Osteoblast (primary cell): ENCODE results near the gene FHL5. TPM values are rescaled to one million over a fixed set of nuclear protein-coding genes. Genes with fewer than 3 reads are reported as not detected.
"Not testable (repeated sequence)": the region's sequence is repeated elsewhere in the genome, so short reads cannot be mapped to it uniquely, and the experiment has no call there.

Source experiments
- DNase-seq: peaks from one replicate; pipeline ENCODE4 v3.0.0; 2011; ENCODE audit warnings: low spot score, mixed read lengths; ENCODE audit not compliant: insufficient read length; ENCODE audit errors: missing footprints
- H2AFZ ChIP-seq: 2 replicates; pipeline ENCODE4 v1.6.0; 2011; ENCODE audit warnings: mild to moderate bottlenecking, low read length
- H3K27ac ChIP-seq: 2 replicates; pipeline ENCODE4 v1.5.1; 2011; ENCODE audit warnings: mild to moderate bottlenecking, low read depth, low read length, moderate library complexity
- H3K27me3 ChIP-seq: 2 replicates; pipeline ENCODE4 v1.6.0; 2012; ENCODE audit warnings: mild to moderate bottlenecking, control low read depth, inconsistent platforms, low read length, moderate library complexity; ENCODE audit not compliant: insufficient read depth
- H3K36me3 ChIP-seq: 2 replicates; pipeline ENCODE4 v1.5.1; 2011; ENCODE audit warnings: mild to moderate bottlenecking, low read length, control low read depth, moderate library complexity; ENCODE audit not compliant: insufficient read depth
- H3K4me1 ChIP-seq: 2 replicates; pipeline ENCODE4 v1.5.1; 2011; ENCODE audit warnings: mild to moderate bottlenecking, low read length, control low read depth, moderate library complexity; ENCODE audit not compliant: insufficient read depth
- H3K4me2 ChIP-seq: 2 replicates; pipeline ENCODE4 v1.6.0; 2011; ENCODE audit warnings: mild to moderate bottlenecking, low read length; ENCODE audit not compliant: insufficient read depth
- H3K4me3 ChIP-seq: fragments of 200-600 bp; sonication (generic); 3 replicates; pipeline ENCODE4 v1.5.1; 2012; ENCODE audit warnings: mild to moderate bottlenecking, low read length, inconsistent platforms; ENCODE audit not compliant: insufficient read depth
- H3K79me2 ChIP-seq: 2 replicates; pipeline ENCODE4 v1.6.0; 2012; ENCODE audit warnings: mild to moderate bottlenecking, low read length, control low read depth, inconsistent platforms; ENCODE audit not compliant: insufficient read depth
- H3K9me3 ChIP-seq: 2 replicates; pipeline ENCODE4 v1.5.1; 2011; ENCODE audit warnings: low read depth, low read length, control low read depth
- H4K20me1 ChIP-seq: 2 replicates; pipeline ENCODE4 v1.6.0; 2012; ENCODE audit warnings: mild to moderate bottlenecking, low read length, control low read depth; ENCODE audit not compliant: insufficient read depth
- total RNA-seq: library from RNA; depleted of rRNA; stranded (reverse); fragments of >200 nt; gene quantifications from 2 replicates; pipeline ENCODE4 v1.2.3, GENCODE V29; 2012
- TF ChIP-seq, protein P1 (sequence below): IDR thresholded peaks from 2 replicates; pipeline ENCODE4 v1.5.1; 2011; ENCODE audit warnings: mild to moderate bottlenecking, low read depth, low read length, moderate library complexity; ENCODE audit errors: extremely low read depth

Gene FHL5
- total RNA-seq, 1 donor: not detected

DNA sequence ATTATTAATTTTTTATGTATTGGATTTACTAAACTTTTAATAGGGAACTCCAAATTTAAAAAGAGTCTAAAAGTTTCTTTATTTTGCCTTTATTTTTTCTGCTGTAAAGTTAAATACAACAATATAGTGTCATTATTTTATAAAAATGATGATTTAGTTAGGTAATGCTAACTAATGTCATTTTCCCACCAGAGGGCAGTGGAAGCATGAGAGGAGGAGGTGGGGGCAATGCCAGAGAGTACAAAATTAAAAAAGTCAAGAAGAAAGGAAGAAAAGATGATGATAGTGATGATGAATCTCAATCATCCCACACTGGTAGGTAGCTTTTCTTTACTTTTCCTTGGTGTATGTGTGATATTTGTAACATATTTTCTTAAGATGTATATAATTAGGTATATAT is 20.2 kb upstream of the FHL5 start:
- TF ChIP-seq, protein P1, sequence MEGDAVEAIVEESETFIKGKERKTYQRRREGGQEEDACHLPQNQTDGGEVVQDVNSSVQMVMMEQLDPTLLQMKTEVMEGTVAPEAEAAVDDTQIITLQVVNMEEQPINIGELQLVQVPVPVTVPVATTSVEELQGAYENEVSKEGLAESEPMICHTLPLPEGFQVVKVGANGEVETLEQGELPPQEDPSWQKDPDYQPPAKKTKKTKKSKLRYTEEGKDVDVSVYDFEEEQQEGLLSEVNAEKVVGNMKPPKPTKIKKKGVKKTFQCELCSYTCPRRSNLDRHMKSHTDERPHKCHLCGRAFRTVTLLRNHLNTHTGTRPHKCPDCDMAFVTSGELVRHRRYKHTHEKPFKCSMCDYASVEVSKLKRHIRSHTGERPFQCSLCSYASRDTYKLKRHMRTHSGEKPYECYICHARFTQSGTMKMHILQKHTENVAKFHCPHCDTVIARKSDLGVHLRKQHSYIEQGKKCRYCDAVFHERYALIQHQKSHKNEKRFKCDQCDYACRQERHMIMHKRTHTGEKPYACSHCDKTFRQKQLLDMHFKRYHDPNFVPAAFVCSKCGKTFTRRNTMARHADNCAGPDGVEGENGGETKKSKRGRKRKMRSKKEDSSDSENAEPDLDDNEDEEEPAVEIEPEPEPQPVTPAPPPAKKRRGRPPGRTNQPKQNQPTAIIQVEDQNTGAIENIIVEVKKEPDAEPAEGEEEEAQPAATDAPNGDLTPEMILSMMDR: peak; percentile 38
- Histone ChIP-seq H3K36me3 (peaks cover 72% of the 10 kb centered on the region), H3K27me3 (no peaks in the 10 kb centered on the region), H4K20me1 (no peaks in the 10 kb centered on the region), H3K27ac (no peak overlapping the region), H3K4me2 (no peak overlapping the region), H2AFZ (no peak overlapping the region), H3K9me3 (no peaks in the 10 kb centered on the region), H3K4me3 (no peak overlapping the region), H3K4me1 (no peaks in the 10 kb centered on the region), H3K79me2 (no peaks in the 10 kb centered on the region)
- no peak for DNase-seq

DNA sequence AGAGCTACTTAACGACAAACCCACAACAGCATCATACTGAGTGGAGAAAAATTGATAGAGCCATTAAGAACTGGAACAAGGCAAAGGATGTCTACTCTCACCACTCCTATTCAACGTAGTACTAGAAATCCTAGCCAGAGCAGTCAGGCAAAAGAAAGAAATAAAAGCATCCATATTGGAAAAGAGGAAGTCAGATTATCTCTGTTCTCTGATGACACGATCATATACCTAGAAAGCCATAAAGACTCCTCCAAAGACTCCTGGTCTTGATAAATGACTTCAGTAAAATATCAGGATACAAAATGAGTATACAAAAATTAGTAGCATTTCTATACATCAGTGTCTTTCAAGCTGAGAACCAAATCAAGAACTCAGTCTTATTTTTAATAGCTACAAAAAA is 17.0 kb upstream of the FHL5 start:
- no peaks in the 10 kb centered on the region for H3K27me3 ChIP-seq
- H3K4me3 ChIP-seq: no peak overlapping the region
- no peaks in the 10 kb centered on the region for H3K4me1 ChIP-seq
- no peaks in the 10 kb centered on the region for H4K20me1 ChIP-seq
- TF ChIP-seq, protein P1: no peak
- H3K36me3 ChIP-seq: peaks cover 73% of the 10 kb centered on the region
- DNase-seq: no peak
- no peak overlapping the region for H3K27ac ChIP-seq
- H3K4me2 ChIP-seq: no peak overlapping the region
- no peaks in the 10 kb centered on the region for H3K79me2 ChIP-seq
- no peaks in the 10 kb centered on the region for H3K9me3 ChIP-seq
- H2AFZ ChIP-seq: no peak overlapping the region

DNA sequence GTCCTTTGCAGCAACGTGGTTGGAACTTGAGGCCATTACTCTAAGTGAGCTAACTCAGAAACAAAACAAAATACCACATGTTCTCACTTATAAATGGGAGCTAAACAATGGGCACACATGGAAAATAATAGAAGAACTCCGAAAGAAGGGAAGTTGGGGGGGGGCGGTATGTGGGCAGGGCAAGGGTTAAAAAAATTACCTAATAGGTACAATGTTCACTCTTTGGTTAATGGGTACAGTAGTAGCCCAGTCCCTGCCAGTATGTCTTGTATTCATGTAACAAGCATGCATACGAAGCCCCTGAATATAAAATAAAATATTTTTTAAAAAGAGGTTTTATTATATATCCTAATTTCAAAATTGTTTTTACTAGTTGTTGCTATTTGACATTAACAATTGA is 15.3 kb upstream of the FHL5 start:
- Histone ChIP-seq H3K27me3 (no peaks in the 10 kb centered on the region), H3K27ac (no peak overlapping the region), H3K36me3 (peaks cover 80% of the 10 kb centered on the region), H4K20me1 (no peaks in the 10 kb centered on the region), H3K4me3 (no peak overlapping the region), H3K4me2 (no peak overlapping the region), H3K9me3 (no peaks in the 10 kb centered on the region), H3K4me1 (no peaks in the 10 kb centered on the region), H3K79me2 (no peaks in the 10 kb centered on the region), H2AFZ (no peak overlapping the region)
- no peak for DNase-seq
- TF ChIP-seq, protein P1: no peak

DNA sequence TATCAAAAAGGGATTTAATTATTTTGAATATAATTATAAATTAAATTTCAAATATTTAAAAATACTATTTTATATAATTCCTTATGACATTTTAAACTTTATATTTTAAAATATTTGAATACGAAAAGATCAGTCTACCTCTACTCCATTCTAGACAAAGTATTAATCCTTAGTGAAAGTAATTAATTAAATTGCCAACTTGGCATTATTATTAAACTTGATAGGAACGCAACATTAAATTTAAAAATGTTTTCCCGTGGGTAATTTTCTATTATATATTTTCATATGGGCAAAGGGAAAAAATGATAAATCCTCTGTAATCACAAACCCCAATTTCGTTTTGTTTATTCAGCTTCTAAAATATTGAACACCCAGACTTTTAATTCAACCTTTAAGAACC is 8.4 kb upstream of the FHL5 start:
- TF ChIP-seq, protein P1: no peak
- no peaks in the 10 kb centered on the region for H3K79me2 ChIP-seq
- no peaks in the 10 kb centered on the region for H3K27me3 ChIP-seq
- no peaks in the 10 kb centered on the region for H3K4me1 ChIP-seq
- no peaks in the 10 kb centered on the region for H3K9me3 ChIP-seq
- no peak overlapping the region for H3K27ac ChIP-seq
- no peaks in the 10 kb centered on the region for H4K20me1 ChIP-seq
- no peak for DNase-seq
- no peak overlapping the region for H2AFZ ChIP-seq
- no peak overlapping the region for H3K4me2 ChIP-seq
- peaks cover 43% of the 10 kb centered on the region for H3K36me3 ChIP-seq
- H3K4me3 ChIP-seq: no peak overlapping the region

DNA sequence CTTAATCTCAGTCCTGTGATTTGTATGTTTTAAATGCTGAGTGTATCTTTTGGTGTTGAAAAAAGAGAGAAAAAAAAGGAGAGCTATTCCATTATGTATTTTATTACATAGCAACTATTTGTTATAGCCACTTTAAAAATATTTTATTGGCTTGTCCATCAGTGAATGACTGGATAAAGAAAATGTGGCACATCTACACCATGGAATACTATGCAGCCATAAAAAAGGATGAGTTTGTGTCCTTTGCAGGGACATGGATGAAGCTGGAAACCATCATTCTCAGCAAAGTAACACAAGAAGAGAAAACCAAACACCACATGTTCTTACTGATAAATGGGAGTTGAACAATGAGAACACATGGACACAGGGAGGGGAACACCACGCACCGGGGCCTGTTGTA is 3.2 kb upstream of the FHL5 start:
- H3K36me3 ChIP-seq, H3K27ac ChIP-seq, H3K4me2 ChIP-seq, H3K4me3 ChIP-seq, H4K20me1 ChIP-seq, H3K27me3 ChIP-seq, H3K4me1 ChIP-seq, H2AFZ ChIP-seq, H3K79me2 ChIP-seq, H3K9me3 ChIP-seq, DNase-seq: not testable (repeated sequence)
